SHP77 (cell line): ENCODE results near the gene ELL.

Experiments
- DNase-seq, 2 experiments: peaks; one replicate each; lab custom pipeline; 2025; lab: John Stamatoyannopoulos, UW

The ELL gene

GRCh38 chr19:18433735-18434398, 88.0 kb downstream of the ELL start:
- no peak for DNase-seq

- no peak for DNase-seq
Observed at GRCh38 chr19:18433015-18433691, 88.7 kb downstream of the ELL start.

- DNase-seq, result no peak
Observed at GRCh38 chr19:18432275-18433014, 89.4 kb downstream of the ELL start.

GRCh38 chr19:18431351-18432197, 90.3 kb downstream of the ELL start:
- no peak for DNase-seq

- DNase-seq, result no peak
Observed at GRCh38 chr19:18430417-18431144, 91.3 kb downstream of the ELL start.

- DNase-seq, result no peak
Observed at GRCh38 chr19:18429717-18430416, 92.0 kb downstream of the ELL start.

- DNase-seq, result peak in 1 of 2 experiments; percentile 58
Observed at GRCh38 chr19:18428787-18429674, 92.8 kb downstream of the ELL start.

GRCh38 chr19:18428173-18428786, 93.6 kb downstream of the ELL start:
- DNase-seq, result no peak

GRCh38 chr19:18427743-18428113, 94.1 kb downstream of the ELL start:
- DNase-seq, result no peak

GRCh38 chr19:18427080-18427742, 94.7 kb downstream of the ELL start:
- no peak for DNase-seq

- no peak for DNase-seq
Observed at GRCh38 chr19:18426416-18426767, 95.5 kb downstream of the ELL start.

GRCh38 chr19:18425515-18426415, 96.1 kb downstream of the ELL start:
- no peak for DNase-seq

GRCh38 chr19:18424890-18425514, 96.9 kb downstream of the ELL start:
- DNase-seq, result no peak

- no peak for DNase-seq
Observed at GRCh38 chr19:18424122-18424889, 97.6 kb downstream of the ELL start.

GRCh38 chr19:18423258-18424020, 98.4 kb downstream of the ELL start:
- no peak for DNase-seq
